Cardiac septum (tissue), 1 donor: ENCODE results near the gene OPTN. TPM values are rescaled to one million over a fixed set of nuclear protein-coding genes. Genes with fewer than 3 reads are reported as not detected.
A peak's percentile ranks its signal among the peaks of the same experiment; 100 is the strongest.
"Not testable (repeated sequence)": the region's sequence is repeated elsewhere in the genome, so short reads cannot be mapped to it uniquely, and the experiment has no call there.

ENCODE experiments used
- DNase-seq: peaks from one replicate; pipeline ENCODE4 v3.0.0-alpha.2; 2020; ENCODE audit warnings: low spot score
- intact Hi-C: fragments of 100-400 bp; cut with DNase I; formaldehyde crosslinking; loops from one replicate; pipeline ENCODE4 v1.14.0; 2022
- total RNA-seq: library from RNA; stranded (reverse); fragmentation: NEBNext Ultra II Directional; extraction: Animal tissue kit (Norgen Biotek cat#: 25700); gene quantifications from one replicate; pipeline ENCODE4 v1.2.1, GENCODE V29; 2021
- donor health status: DM: no; HTN: no; CAD: no.

The OPTN gene
- total RNA-seq, 1 donor from 2014 or later, result 126 TPM

GRCh38 chr10:13115832-13116803 lies 16.2 kb downstream of the OPTN start:
- no peak for DNase-seq
- intact Hi-C loops, result no loop called here

- no peak for DNase-seq
- intact Hi-C loops, result no loop called here
These were observed 18.1 kb downstream of the OPTN start for GRCh38 chr10:13117841-13118783.

GRCh38 chr10:13118784-13119410 lies 18.9 kb downstream of the OPTN start:
- DNase-seq, result no peak
- intact Hi-C loops, result no loop called here

GRCh38 chr10:13120786-13121499 lies 21.0 kb downstream of the OPTN start:
- DNase-seq, result no peak
- intact Hi-C loops, result no loop called here

- DNase-seq, result no peak
- intact Hi-C loops, result no loop called here
These were observed 21.5 kb downstream of the OPTN start for GRCh38 chr10:13121500-13121854.

GRCh38 chr10:13136651-13137050 lies 36.7 kb downstream of the OPTN start:
- intact Hi-C loops, result no loop called here
- DNase-seq, result no peak

- intact Hi-C loops, result no loop called here
These were observed 39.2 kb downstream of the OPTN start for GRCh38 chr10:13139150-13139549.

GRCh38 chr10:13139676-13140075 lies 39.7 kb downstream of the OPTN start:
- no peak for DNase-seq
- intact Hi-C loops, result no loop called here

More at GRCh38 chr10:13139150-13139549, 39.2 kb downstream of the OPTN start:
- DNase-seq, result no peak

GRCh38 chr10:13140627-13141190 lies 40.7 kb downstream of the OPTN start:
- DNase-seq, result no peak
- intact Hi-C loops, result no loop called here

GRCh38 chr10:13143766-13144165 lies 43.8 kb downstream of the OPTN start:
- intact Hi-C loops, result no loop called here
- DNase-seq, result no peak

- intact Hi-C loops, result no loop called here
These were observed 44.9 kb downstream of the OPTN start for GRCh38 chr10:13144814-13145213.

GRCh38 chr10:13146379-13146778 lies 46.4 kb downstream of the OPTN start:
- intact Hi-C loops, result no loop called here
- DNase-seq, result no peak

More at GRCh38 chr10:13144814-13145213, 44.9 kb downstream of the OPTN start:
- DNase-seq, result no peak

- intact Hi-C loops, result no loop called here
- DNase-seq, result no peak
These were observed 47.2 kb downstream of the OPTN start for GRCh38 chr10:13147161-13147560.

GRCh38 chr10:13152296-13152695 lies 52.3 kb downstream of the OPTN start:
- intact Hi-C loops, result no loop called here

GRCh38 chr10:13155860-13156259 lies 55.9 kb downstream of the OPTN start:
- intact Hi-C loops, DNase-seq: not testable (repeated sequence)

More at GRCh38 chr10:13152296-13152695, 52.3 kb downstream of the OPTN start:
- no peak for DNase-seq

GRCh38 chr10:13158401-13158800 lies 58.4 kb downstream of the OPTN start:
- no peak for DNase-seq
- intact Hi-C loops, result no loop called here

- intact Hi-C loops, result loop anchor here (5.0 to 10.0 kb wide), 2 partner anchors 141 to 364 kb away; partner anchors contain the start of genes BEND7 and PHYH
These were observed 61.2 kb downstream of the OPTN start, which contains the start of gene MCM10 for GRCh38 chr10:13160934-13161856. Gene MCM10, plus strand, starts transcription at chr10:13161558. Its CDS starts 2,645 bp downstream, at chr10:13164203.

More at GRCh38 chr10:13160934-13161856, 61.2 kb downstream of the OPTN start, which contains the start of gene MCM10:
- peak; percentile 97 for DNase-seq
